ENCODE measurements around the gene ANKRD29.

The ANKRD29 gene

GRCh38 chr18:23596183-23596582, 66.5 kb downstream of the ANKRD29 start:
- no peak for TF ChIP-seq EZH2 (IDR thresholded peaks at IDR 0.05; ENCODE audit: borderline replicate concordance, low read length)
- no peak for TF ChIP-seq CTCF (IDR thresholded peaks at IDR 0.05; ENCODE audit: low read length)
- Histone ChIP-seq H3K79me2 (ENCODE audit: insufficient read depth, low read length) (no peaks in the 10 kb centered on the region), H3K9me2 (ENCODE audit: low read depth, low read length) (no peaks in the 10 kb centered on the region), H3K4me1 (ENCODE audit: insufficient read depth, low read length, severe bottlenecking) (no peaks in the 10 kb centered on the region), H3K9me3 (ENCODE audit: low read length) (no peaks in the 10 kb centered on the region), H3K4me2 (ENCODE audit: low read length) (no peak overlapping the region), H3F3A (ENCODE audit: insufficient read depth, low read length) (no peaks in the 10 kb centered on the region), H3K9ac (ENCODE audit: low read length) (no peak overlapping the region), H2AFZ (ENCODE audit: low read length) (no peak overlapping the region), H3K36me3 (ENCODE audit: insufficient read depth, low read length) (no peaks in the 10 kb centered on the region), H3K27ac (ENCODE audit: low read depth, low read length, poor library complexity, severe bottlenecking) (no peak overlapping the region), H3K4me3 (ENCODE audit: low read depth, low read length, poor library complexity, severe bottlenecking) (no peak overlapping the region), H3K27me3 (ENCODE audit: insufficient read depth, low read length) (no peaks in the 10 kb centered on the region), H4K20me1 (ENCODE audit: insufficient read depth, low read length) (no peaks in the 10 kb centered on the region)

- no peaks in the 10 kb centered on the region for H3K79me2 ChIP-seq (ENCODE audit: insufficient read depth, low read length)
- no peaks in the 10 kb centered on the region for H3K4me1 ChIP-seq (ENCODE audit: insufficient read depth, low read length, severe bottlenecking)
- H3K9me2 ChIP-seq (ENCODE audit: low read depth, low read length), result no peaks in the 10 kb centered on the region
- no peak overlapping the region for H2AFZ ChIP-seq (ENCODE audit: low read length)
- no peaks in the 10 kb centered on the region for H3K36me3 ChIP-seq (ENCODE audit: insufficient read depth, low read length)
- no peaks in the 10 kb centered on the region for H3F3A ChIP-seq (ENCODE audit: insufficient read depth, low read length)
- no peak overlapping the region for H3K4me2 ChIP-seq (ENCODE audit: low read length)
- no peak overlapping the region for H3K4me3 ChIP-seq (ENCODE audit: low read depth, low read length, poor library complexity, severe bottlenecking)
- H3K9me3 ChIP-seq (ENCODE audit: low read length), result no peaks in the 10 kb centered on the region
- H4K20me1 ChIP-seq (ENCODE audit: insufficient read depth, low read length), result no peaks in the 10 kb centered on the region
- H3K27ac ChIP-seq (ENCODE audit: low read depth, low read length, poor library complexity, severe bottlenecking), result no peak overlapping the region
- H3K9ac ChIP-seq (ENCODE audit: low read length), result no peak overlapping the region
- no peaks in the 10 kb centered on the region for H3K27me3 ChIP-seq (ENCODE audit: insufficient read depth, low read length)
- TF ChIP-seq EZH2 (IDR thresholded peaks at IDR 0.05; ENCODE audit: borderline replicate concordance, low read length) (no peak), CTCF (IDR thresholded peaks at IDR 0.05; ENCODE audit: low read length) (no peak)
These were observed 67.1 kb downstream of the ANKRD29 start for GRCh38 chr18:23595591-23595990.

DNA sequence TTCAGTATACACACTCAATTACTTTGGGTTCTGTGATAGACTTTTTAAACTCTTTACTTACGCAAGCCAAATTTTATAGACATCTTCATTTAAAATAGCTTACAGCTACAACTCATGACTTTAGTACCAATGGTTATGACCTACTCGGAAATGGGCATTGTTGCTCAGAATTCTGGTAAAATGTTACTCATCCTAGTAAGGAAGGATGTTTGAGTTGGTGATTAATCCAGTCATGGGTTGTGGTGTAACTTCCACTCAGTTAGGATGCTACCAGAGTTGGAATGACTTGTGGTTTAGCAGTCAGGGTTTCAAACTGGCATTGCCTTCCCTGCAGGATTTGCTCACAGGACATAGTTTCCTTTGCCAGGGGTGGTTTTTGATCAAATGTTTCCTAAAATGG, 69.0 kb downstream of the ANKRD29 start:
- no peaks in the 10 kb centered on the region for H3K36me3 ChIP-seq (ENCODE audit: insufficient read depth, low read length)
- H3K4me2 ChIP-seq (ENCODE audit: low read length), result no peak overlapping the region
- no peak for TF ChIP-seq EZH2 (IDR thresholded peaks at IDR 0.05; ENCODE audit: borderline replicate concordance, low read length)
- no peak for TF ChIP-seq CTCF (IDR thresholded peaks at IDR 0.05; ENCODE audit: low read length)
- no peaks in the 10 kb centered on the region for H3F3A ChIP-seq (ENCODE audit: insufficient read depth, low read length)
- no peak overlapping the region for H3K4me3 ChIP-seq (ENCODE audit: low read depth, low read length, poor library complexity, severe bottlenecking)
- no peaks in the 10 kb centered on the region for H3K9me3 ChIP-seq (ENCODE audit: low read length)
- H3K27me3 ChIP-seq (ENCODE audit: insufficient read depth, low read length), result no peaks in the 10 kb centered on the region
- no peak overlapping the region for H3K27ac ChIP-seq (ENCODE audit: low read depth, low read length, poor library complexity, severe bottlenecking)
- no peaks in the 10 kb centered on the region for H4K20me1 ChIP-seq (ENCODE audit: insufficient read depth, low read length)
- H2AFZ ChIP-seq (ENCODE audit: low read length), result no peak overlapping the region
- no peaks in the 10 kb centered on the region for H3K4me1 ChIP-seq (ENCODE audit: insufficient read depth, low read length, severe bottlenecking)
- no peaks in the 10 kb centered on the region for H3K9me2 ChIP-seq (ENCODE audit: low read depth, low read length)
- no peaks in the 10 kb centered on the region for H3K79me2 ChIP-seq (ENCODE audit: insufficient read depth, low read length)
- H3K9ac ChIP-seq (ENCODE audit: low read length), result no peak overlapping the region

All from OCI-LY1 (cell line).